ENCODE results near the gene TXNDC2. TPM values are rescaled to one million over a fixed set of nuclear protein-coding genes. Genes with fewer than 3 reads are reported as not detected.
"Not testable (repeated sequence)": the region's sequence is repeated elsewhere in the genome, so short reads cannot be mapped to it uniquely, and the experiment has no call there.

TXNDC2 gene
- total RNA-seq, 1 donor from 2014 or later = 0.07 TPM

DNA sequence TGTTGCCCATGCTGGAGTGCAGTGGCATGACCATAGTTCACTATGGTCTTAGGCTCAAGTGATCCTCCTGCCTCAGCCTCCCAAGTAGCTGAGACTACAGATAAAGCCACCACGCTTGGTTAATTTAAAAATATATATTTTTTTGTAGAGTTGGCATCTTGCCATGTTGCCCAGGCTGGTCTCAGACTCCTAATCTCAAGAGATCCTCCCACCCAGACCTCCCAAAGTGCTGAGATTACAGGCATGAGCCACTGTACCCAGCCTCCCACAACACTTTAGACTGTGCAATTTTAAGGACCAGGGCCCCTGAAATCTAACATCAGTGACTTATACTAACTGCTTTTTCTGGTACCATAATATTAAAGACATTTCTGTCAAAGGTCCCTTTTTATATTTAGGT is 5.2 kb downstream of the TXNDC2 start:
- no peaks in the 10 kb centered on the region for H3K36me3 ChIP-seq (ENCODE audit: insufficient read depth, low read length)
- peaks cover 3% of the 10 kb centered on the region for H3K9me3 Mint-ChIP-seq (ENCODE audit: unreplicated experiment)
- no peaks in the 10 kb centered on the region for H4K20me1 ChIP-seq (ENCODE audit: insufficient read depth, low read length)
- H3K4me1 ChIP-seq (ENCODE audit: insufficient read depth, low read length) = no peaks in the 10 kb centered on the region
- no peak overlapping the region for H3K27ac ChIP-seq (ENCODE audit: low read depth, low read length)
- no peaks in the 10 kb centered on the region for H3K27me3 Mint-ChIP-seq (ENCODE audit: low read depth, unreplicated experiment)
- no peaks in the 10 kb centered on the region for H3K79me2 ChIP-seq (ENCODE audit: insufficient read depth, low read length)
- TF ChIP-seq EZH2 (IDR thresholded peaks at IDR 0.05; ENCODE audit: insufficient read depth, low read length) = no peak
- TF ChIP-seq, protein P1, sequence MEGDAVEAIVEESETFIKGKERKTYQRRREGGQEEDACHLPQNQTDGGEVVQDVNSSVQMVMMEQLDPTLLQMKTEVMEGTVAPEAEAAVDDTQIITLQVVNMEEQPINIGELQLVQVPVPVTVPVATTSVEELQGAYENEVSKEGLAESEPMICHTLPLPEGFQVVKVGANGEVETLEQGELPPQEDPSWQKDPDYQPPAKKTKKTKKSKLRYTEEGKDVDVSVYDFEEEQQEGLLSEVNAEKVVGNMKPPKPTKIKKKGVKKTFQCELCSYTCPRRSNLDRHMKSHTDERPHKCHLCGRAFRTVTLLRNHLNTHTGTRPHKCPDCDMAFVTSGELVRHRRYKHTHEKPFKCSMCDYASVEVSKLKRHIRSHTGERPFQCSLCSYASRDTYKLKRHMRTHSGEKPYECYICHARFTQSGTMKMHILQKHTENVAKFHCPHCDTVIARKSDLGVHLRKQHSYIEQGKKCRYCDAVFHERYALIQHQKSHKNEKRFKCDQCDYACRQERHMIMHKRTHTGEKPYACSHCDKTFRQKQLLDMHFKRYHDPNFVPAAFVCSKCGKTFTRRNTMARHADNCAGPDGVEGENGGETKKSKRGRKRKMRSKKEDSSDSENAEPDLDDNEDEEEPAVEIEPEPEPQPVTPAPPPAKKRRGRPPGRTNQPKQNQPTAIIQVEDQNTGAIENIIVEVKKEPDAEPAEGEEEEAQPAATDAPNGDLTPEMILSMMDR (IDR thresholded peaks at IDR 0.05; ENCODE audit: insufficient read depth, low read depth, low read length) = no peak
- DNase-seq (ENCODE audit: low read depth) (no peak), FAIRE-seq (no peak)
- no peak overlapping the region for H3K9ac ChIP-seq (ENCODE audit: low read length)
- H3K36me3 Mint-ChIP-seq (ENCODE audit: low read depth, unreplicated experiment) = no peaks in the 10 kb centered on the region
- no peak overlapping the region for H2AFZ ChIP-seq (ENCODE audit: low read depth, low read length)
- H3K4me3 Mint-ChIP-seq (ENCODE audit: unreplicated experiment) = no peak overlapping the region
- H3K9me3 ChIP-seq (ENCODE audit: insufficient read depth, low read depth, low read length) = no peaks in the 10 kb centered on the region
- H3K27me3 ChIP-seq (ENCODE audit: insufficient read depth, low read length) = no peaks in the 10 kb centered on the region
- no peak overlapping the region for H3K27ac Mint-ChIP-seq (ENCODE audit: unreplicated experiment)
- H3K4me1 Mint-ChIP-seq (ENCODE audit: low read depth, unreplicated experiment) = no peaks in the 10 kb centered on the region
- no peak overlapping the region for H3K4me2 ChIP-seq (ENCODE audit: low read length)
- H3K4me3 ChIP-seq (ENCODE audit: insufficient read depth, low read depth, low read length) = no peak overlapping the region

DNA sequence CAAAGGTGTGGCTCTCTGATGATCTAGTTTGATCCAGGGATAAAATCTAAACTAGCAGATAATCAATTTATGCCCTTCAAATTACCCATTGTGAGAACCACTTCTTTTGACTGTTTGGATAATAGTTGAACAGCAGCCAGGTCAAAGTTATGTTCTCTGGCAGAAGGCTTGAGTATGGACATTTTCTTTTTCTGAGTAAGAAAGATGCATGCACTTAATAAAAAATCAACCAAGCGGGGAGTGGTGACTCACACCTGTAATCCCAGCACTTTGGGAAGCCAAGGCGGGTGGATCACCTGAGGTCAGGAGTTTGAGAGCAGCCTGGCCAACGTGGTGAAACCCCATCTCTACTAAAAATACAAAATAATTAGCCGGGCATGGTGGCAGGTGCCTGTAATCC is 5.7 kb downstream of the TXNDC2 start:
- H3K36me3 ChIP-seq (ENCODE audit: insufficient read depth, low read length); FAIRE-seq; H3K27ac ChIP-seq (ENCODE audit: low read depth, low read length); H3K9me3 Mint-ChIP-seq (ENCODE audit: unreplicated experiment); H4K20me1 ChIP-seq (ENCODE audit: insufficient read depth, low read length); H2AFZ ChIP-seq (ENCODE audit: low read depth, low read length); H3K36me3 Mint-ChIP-seq (ENCODE audit: low read depth, unreplicated experiment); H3K9ac ChIP-seq (ENCODE audit: low read length); H3K27me3 ChIP-seq (ENCODE audit: insufficient read depth, low read length); H3K79me2 ChIP-seq (ENCODE audit: insufficient read depth, low read length); H3K9me3 ChIP-seq (ENCODE audit: insufficient read depth, low read depth, low read length); H3K4me1 Mint-ChIP-seq (ENCODE audit: low read depth, unreplicated experiment); H3K4me2 ChIP-seq (ENCODE audit: low read length); H3K27ac Mint-ChIP-seq (ENCODE audit: unreplicated experiment); H3K27me3 Mint-ChIP-seq (ENCODE audit: low read depth, unreplicated experiment); H3K4me1 ChIP-seq (ENCODE audit: insufficient read depth, low read length); H3K4me3 ChIP-seq (ENCODE audit: insufficient read depth, low read depth, low read length); H3K4me3 Mint-ChIP-seq (ENCODE audit: unreplicated experiment): not testable (repeated sequence)
- peak; percentile 59 for DNase-seq (ENCODE audit: low read depth)

DNA sequence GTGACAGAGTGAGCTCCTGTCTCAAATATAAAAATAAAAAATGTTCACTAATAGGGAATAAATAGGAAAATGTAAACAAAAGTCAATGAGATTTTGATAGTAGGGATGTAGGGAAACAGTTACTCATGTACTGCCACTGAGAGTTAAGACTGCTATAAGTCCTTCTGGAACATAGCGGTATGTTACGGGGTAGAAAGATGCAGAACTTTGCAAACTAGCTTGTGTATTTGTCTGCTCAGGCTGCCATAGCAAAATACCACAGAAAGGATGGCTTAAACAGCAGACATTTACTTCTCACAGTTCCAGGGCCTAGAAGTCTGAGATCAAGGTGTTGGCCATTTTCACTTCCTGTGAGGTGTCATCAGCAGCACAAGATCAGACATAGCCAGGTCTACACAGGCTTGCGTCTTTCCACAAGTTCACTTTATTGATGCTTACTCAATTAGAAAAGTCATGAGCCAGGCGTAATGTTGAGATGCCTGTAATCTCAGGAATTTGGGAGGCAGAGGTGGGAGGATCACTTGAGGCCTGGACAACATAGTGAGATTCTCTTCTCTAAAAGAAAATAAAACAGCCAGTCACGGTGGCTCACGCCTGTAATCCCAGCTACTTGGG is 8.8 kb downstream of the TXNDC2 start:
- FAIRE-seq = no peak

More for the DNA sequence above, 8.8 kb downstream of the TXNDC2 start:
- Histone ChIP-seq H3K27ac (ENCODE audit: low read depth, low read length) (no peak overlapping the region), H3K9ac (ENCODE audit: low read length) (no peak overlapping the region), H4K20me1 (ENCODE audit: insufficient read depth, low read length) (no peaks in the 10 kb centered on the region), H3K4me2 (ENCODE audit: low read length) (no peak overlapping the region), H2AFZ (ENCODE audit: low read depth, low read length) (no peak overlapping the region), H3K27me3 (ENCODE audit: insufficient read depth, low read length) (no peaks in the 10 kb centered on the region), H3K4me1 (ENCODE audit: insufficient read depth, low read length) (no peaks in the 10 kb centered on the region), H3K36me3 (ENCODE audit: insufficient read depth, low read length) (no peaks in the 10 kb centered on the region), H3K4me3 (ENCODE audit: insufficient read depth, low read depth, low read length) (no peak overlapping the region), H3K9me3 (ENCODE audit: insufficient read depth, low read depth, low read length) (no peaks in the 10 kb centered on the region), H3K79me2 (ENCODE audit: insufficient read depth, low read length) (no peaks in the 10 kb centered on the region)
- Mint-ChIP-seq H3K36me3 (ENCODE audit: low read depth, unreplicated experiment) (no peaks in the 10 kb centered on the region), H3K4me3 (ENCODE audit: unreplicated experiment) (no peak overlapping the region), H3K4me1 (ENCODE audit: low read depth, unreplicated experiment) (peaks cover 9% of the 10 kb centered on the region), H3K27me3 (ENCODE audit: low read depth, unreplicated experiment) (no peaks in the 10 kb centered on the region), H3K27ac (ENCODE audit: unreplicated experiment) (no peak overlapping the region), H3K9me3 (ENCODE audit: unreplicated experiment) (no peaks in the 10 kb centered on the region)
- no peak for DNase-seq (ENCODE audit: low read depth)
- TF ChIP-seq, protein P1 (IDR thresholded peaks at IDR 0.05; ENCODE audit: insufficient read depth, low read depth, low read length) = no peak
- no peak for TF ChIP-seq EZH2 (IDR thresholded peaks at IDR 0.05; ENCODE audit: insufficient read depth, low read length)

Measured in astrocyte (in vitro differentiated cells and primary cell).